Tibial artery (tissue), 4 donors: ENCODE measurements around the gene NRCAM.

Source experiments
- DNase-seq, 2 donors: peaks; one replicate each; pipeline ENCODE4 v3.0.0-alpha.2; 2019
- H3K27ac ChIP-seq, 2 donors: fragments of 200-600 bp; sonication (generic) in 1 of 2; 1 replicate in 1 of 2; 2 replicates in 1 of 2; pipeline ENCODE4 v1.5.1; 2018 to 2019; ENCODE audit warnings: mild to moderate bottlenecking in 1 of 2
- H3K27me3 ChIP-seq, 2 donors: fragments of 200-600 bp; sonication (generic) in 1 of 2; one replicate each; pipeline versions ENCODE4 v1.5.1 to v1.6.0; 2016 to 2019
- H3K36me3 ChIP-seq, 3 donors: fragments of 200-600 bp; sonication (generic) in 2 of 3; one replicate each; pipeline ENCODE4 v1.5.1; 2016 to 2019; ENCODE audit warnings: mild to moderate bottlenecking in 2 of 3
- H3K4me1 ChIP-seq, 4 donors: fragments of 200-600 bp; sonication (generic) in 2 of 4; 1 replicate in 3 of 4; 2 replicates in 1 of 4; pipeline ENCODE4 v1.5.1; 2016 to 2019
- H3K4me3 ChIP-seq, 2 donors: fragments of 200-600 bp; sonication (generic) in 1 of 2; 1 replicate in 1 of 2; 2 replicates in 1 of 2; pipeline ENCODE4 v1.5.1; 2018 to 2019; ENCODE audit warnings: mild to moderate bottlenecking in 2 of 2
- H3K9me3 ChIP-seq, 3 donors: fragments of 200-600 bp; sonication (generic) in 1 of 3; one replicate each; pipeline ENCODE4 v1.5.1; 2016 to 2019
- intact Hi-C: fragments of 100-400 bp; cut with DNase I; formaldehyde crosslinking; loops from one replicate; pipeline ENCODE4 v1.15.0; 2023; ENCODE audit warnings: low total_unique reads
- TF ChIP-seq, protein P1 (sequence below), 2 experiments: fragments of 200-600 bp in 1 of 2; fragments of 450-650 bp in 1 of 2; IDR thresholded peaks; one replicate each; pipeline ENCODE4 v1.5.1; 2017 to 2019; ENCODE audit warnings: antibody characterized with exemption in 2 of 2, mild to moderate bottlenecking in 1 of 2, moderate library complexity in 1 of 2

The NRCAM gene

DNA sequence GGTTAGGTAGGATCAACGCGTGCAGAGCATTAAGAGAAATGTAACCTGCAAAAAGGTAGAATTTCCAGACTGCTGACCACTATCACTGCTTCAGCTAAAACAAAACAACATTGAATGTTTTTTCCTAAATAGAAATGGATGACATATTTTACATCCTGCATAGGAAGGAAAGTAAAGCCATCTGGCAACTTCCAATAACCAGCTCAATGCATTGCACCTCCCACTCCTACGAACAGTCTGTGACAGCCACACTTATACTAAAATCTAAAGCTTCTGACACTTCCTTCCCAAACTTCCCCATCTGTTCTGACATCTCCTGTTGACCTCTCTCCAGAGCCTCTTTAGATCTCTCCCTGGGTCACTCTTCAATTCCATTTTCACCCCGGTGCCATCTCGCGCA lies 47.1 kb downstream of the NRCAM start:
- no peak overlapping the region for H3K27ac ChIP-seq
- no peak overlapping the region for H3K4me3 ChIP-seq
- H3K4me1 ChIP-seq: no peaks in the 10 kb centered on the region
- H3K36me3 ChIP-seq: no peaks in the 10 kb centered on the region
- no peaks in the 10 kb centered on the region for H3K9me3 ChIP-seq
- DNase-seq: no peak
- H3K27me3 ChIP-seq: no peaks in the 10 kb centered on the region
- intact Hi-C loops: no loop called here
- TF ChIP-seq, protein P1, sequence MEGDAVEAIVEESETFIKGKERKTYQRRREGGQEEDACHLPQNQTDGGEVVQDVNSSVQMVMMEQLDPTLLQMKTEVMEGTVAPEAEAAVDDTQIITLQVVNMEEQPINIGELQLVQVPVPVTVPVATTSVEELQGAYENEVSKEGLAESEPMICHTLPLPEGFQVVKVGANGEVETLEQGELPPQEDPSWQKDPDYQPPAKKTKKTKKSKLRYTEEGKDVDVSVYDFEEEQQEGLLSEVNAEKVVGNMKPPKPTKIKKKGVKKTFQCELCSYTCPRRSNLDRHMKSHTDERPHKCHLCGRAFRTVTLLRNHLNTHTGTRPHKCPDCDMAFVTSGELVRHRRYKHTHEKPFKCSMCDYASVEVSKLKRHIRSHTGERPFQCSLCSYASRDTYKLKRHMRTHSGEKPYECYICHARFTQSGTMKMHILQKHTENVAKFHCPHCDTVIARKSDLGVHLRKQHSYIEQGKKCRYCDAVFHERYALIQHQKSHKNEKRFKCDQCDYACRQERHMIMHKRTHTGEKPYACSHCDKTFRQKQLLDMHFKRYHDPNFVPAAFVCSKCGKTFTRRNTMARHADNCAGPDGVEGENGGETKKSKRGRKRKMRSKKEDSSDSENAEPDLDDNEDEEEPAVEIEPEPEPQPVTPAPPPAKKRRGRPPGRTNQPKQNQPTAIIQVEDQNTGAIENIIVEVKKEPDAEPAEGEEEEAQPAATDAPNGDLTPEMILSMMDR (IDR thresholded peaks at IDR 0.05): no peak

DNA sequence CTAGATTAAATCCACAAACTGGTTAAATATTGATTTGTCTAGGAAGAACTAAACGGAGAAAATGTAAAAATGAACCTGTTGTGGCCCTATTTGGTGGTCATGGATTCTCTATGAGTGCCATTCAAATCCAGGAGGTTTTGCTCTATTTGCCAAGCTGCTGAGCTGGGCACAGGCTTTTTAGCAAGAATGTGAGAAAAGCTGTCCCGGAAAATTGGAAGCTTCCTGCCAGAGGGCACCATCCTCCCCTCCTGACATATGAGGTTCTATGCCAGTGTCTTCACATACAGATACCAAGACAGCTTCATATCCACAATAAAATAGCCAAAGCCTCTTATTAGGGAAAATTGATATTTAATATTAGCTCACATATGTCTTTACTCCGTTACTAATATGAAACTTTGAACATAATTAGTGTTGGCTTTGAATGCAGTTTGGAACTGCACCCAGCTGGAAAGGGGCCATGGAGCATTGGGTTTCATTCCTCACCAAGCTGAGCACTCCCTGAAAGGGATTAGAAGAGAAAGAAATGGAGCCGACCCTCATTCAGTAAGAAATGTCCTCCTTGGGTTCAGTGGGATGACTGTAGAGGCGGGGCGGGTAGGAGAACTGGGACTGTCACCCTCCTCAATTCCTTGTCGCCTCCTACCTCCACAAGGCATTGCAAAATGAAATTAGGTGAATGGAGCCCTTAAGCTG lies 47.8 kb downstream of the NRCAM start:
- H3K9me3 ChIP-seq: no peaks in the 10 kb centered on the region
- H3K4me3 ChIP-seq: no peak overlapping the region
- no peak overlapping the region for H3K27ac ChIP-seq
- no peaks in the 10 kb centered on the region for H3K4me1 ChIP-seq
- TF ChIP-seq, protein P1 (IDR thresholded peaks at IDR 0.05): no peak
- H3K27me3 ChIP-seq: no peaks in the 10 kb centered on the region
- intact Hi-C loops: no loop called here
- no peaks in the 10 kb centered on the region for H3K36me3 ChIP-seq
- DNase-seq: no peak

DNA sequence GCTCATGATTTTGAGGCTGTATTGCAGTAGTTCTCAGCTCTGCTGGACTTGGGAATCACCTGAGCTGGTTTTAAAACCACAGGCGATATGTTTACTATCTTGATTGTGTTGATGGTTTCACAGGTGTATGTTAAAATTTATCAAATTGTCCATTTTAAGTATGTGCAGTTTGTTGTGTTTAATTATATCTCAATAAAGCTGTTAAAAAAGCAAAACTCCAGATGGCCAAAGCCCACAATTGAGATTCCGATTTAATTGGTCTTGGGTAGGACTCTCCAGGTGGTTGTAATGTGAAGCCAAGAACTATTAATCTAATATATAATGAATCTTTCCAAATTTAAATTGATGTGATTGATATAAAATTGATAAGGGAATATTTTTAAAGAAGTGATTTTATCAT lies 48.6 kb downstream of the NRCAM start:
- intact Hi-C loops: no loop called here
- H3K9me3 ChIP-seq: no peaks in the 10 kb centered on the region
- H3K4me1 ChIP-seq: no peaks in the 10 kb centered on the region
- TF ChIP-seq, protein P1 (IDR thresholded peaks at IDR 0.05): no peak
- H3K4me3 ChIP-seq: no peak overlapping the region
- H3K36me3 ChIP-seq: no peaks in the 10 kb centered on the region
- DNase-seq: no peak
- no peaks in the 10 kb centered on the region for H3K27me3 ChIP-seq
- H3K27ac ChIP-seq: no peak overlapping the region

DNA sequence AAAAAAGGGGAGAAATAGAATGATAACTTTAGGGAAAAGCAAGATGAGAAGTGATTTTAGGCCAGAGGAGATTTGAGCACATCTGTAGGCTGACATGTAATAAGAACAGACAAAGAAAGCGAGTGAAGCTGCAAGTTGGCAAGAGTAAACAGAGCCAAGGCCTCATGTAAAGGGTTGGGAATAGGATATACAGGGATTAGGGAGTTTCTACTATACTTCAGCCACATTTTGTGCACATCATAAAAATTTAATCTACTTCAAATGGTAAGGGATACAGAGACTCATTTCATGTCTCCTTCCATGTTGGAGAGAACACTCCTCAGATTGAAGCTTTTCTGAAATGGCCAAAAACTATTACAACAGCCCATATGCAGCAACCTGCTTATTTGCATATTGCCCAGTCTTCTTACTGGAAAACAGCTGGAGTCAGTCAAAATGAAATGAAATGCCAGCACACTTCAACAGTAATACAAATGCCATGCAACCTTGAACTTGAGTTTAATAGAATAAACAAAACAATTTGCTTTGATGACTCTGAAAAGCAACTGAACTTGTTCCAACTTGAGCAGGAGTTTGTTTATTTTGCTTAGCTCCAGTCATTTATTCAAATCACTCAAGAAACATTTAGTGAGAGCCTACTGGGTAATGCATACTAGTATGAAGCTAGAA lies 49.9 kb downstream of the NRCAM start:
- DNase-seq: no peak
- no peaks in the 10 kb centered on the region for H3K27me3 ChIP-seq
- H3K36me3 ChIP-seq: no peaks in the 10 kb centered on the region
- intact Hi-C loops: no loop called here
- H3K9me3 ChIP-seq: no peaks in the 10 kb centered on the region
- H3K27ac ChIP-seq: no peak overlapping the region
- H3K4me3 ChIP-seq: no peak overlapping the region
- TF ChIP-seq, protein P1 (IDR thresholded peaks at IDR 0.05): no peak
- H3K4me1 ChIP-seq: no peaks in the 10 kb centered on the region

DNA sequence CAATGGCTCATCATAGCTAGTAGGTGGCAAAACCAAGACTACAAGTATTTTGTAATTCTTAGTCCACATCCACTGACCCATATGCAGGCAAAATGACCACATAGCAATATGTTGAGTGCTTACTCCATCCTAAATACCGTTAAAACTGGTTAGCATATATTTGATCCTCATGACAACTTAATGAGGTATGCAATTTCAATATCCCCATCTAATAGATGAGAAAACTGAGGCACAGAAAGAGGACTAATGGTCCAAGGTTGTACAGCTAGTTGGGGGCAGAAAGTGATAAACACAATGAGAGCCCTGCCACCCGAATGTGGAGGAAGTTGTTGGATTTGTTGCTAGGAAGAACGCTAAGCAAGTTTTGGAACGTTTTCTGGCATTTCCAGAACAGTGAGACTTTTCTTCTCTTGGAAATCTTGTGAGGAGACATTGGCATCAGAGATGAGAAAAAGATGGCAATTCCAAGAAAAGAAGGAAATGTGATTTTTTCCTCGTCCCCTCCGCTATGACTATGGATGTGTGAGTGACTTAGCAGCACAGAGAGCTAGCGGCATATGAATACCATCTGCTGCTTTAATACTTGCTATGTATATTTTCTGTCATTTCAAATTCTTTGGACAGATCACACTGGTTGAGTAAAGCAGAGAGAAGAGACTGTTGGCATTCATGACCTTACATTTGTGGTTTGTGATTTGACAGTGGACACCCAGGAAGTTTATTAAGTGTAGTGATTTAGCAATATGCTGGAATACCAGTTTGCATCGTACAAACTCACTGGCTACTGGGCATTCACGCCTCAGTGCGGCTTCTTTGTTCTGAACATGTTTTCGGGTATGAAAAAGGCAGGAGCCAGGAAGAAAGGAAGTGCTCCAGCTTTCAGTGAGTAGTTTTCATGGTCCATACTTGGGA lies 51.5 kb downstream of the NRCAM start:
- intact Hi-C loops: no loop called here
- Histone ChIP-seq H3K9me3 (no peaks in the 10 kb centered on the region), H3K27me3 (no peaks in the 10 kb centered on the region), H3K4me1 (no peaks in the 10 kb centered on the region), H3K4me3 (no peak overlapping the region), H3K36me3 (no peaks in the 10 kb centered on the region), H3K27ac (no peak overlapping the region)
- DNase-seq: no peak
- TF ChIP-seq, protein P1 (IDR thresholded peaks at IDR 0.05): no peak
